Measurements from ENCODE around the gene TSPAN13.

DNA sequence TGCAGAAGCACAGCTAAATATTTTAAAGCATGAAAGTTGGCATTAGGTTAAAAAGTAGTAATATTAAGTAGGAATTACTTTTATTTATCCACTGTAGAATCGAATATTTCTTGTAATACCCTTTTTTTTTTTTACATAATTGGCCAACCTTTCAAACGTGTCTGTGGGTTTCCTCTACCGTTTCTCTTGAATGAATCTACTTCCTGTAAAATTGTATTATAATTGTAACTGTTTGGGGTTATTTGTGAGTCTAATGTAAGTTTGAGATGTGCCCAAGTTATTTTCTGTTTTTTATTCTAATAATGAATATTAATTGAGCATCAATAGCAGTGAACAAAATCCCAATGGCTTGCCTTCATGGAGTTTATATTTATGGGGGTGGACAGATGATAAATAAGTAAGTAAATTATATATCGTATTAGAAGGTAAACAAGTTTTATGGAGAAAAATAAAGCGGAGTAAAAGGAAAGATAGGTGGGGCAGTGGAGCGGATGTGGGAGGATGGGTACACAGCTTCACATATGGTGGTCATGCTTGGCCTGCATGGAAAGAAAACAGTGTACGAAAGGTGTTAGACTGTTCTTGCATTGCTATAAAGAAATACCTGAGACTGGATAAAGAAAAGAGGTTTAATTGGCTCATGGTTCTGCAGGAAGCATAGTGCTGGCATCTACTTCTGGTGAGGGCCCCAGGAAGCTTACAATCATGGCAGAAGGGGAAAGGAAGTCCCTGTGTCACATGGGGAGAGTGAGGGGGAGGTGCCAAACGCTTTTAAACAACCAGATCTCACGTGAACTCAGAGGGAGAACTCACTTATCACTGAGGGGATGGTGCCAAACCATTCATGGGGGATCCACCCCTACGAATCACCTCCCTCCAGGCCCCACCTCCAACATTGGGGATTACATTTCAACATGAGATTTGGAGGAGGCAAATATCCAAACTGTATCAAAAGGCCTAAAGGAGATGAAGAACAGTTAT is 5.4 kb downstream of the TSPAN13 start:
- TF ChIP-seq, protein P1, sequence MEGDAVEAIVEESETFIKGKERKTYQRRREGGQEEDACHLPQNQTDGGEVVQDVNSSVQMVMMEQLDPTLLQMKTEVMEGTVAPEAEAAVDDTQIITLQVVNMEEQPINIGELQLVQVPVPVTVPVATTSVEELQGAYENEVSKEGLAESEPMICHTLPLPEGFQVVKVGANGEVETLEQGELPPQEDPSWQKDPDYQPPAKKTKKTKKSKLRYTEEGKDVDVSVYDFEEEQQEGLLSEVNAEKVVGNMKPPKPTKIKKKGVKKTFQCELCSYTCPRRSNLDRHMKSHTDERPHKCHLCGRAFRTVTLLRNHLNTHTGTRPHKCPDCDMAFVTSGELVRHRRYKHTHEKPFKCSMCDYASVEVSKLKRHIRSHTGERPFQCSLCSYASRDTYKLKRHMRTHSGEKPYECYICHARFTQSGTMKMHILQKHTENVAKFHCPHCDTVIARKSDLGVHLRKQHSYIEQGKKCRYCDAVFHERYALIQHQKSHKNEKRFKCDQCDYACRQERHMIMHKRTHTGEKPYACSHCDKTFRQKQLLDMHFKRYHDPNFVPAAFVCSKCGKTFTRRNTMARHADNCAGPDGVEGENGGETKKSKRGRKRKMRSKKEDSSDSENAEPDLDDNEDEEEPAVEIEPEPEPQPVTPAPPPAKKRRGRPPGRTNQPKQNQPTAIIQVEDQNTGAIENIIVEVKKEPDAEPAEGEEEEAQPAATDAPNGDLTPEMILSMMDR (IDR thresholded peaks at IDR 0.05; ENCODE audit: low read depth, low read length): no peak
- no peak for TF ChIP-seq EZH2phosphoT487 (IDR thresholded peaks at IDR 0.05; ENCODE audit: low read depth)

Measured in OCI-LY3 (cell line).